IMR-90 (cell line): ENCODE results near the gene CACNA2D3.

ENCODE experiments used
- CTCF ChIP-seq: conservative IDR thresholded peaks from 2 replicates; pipeline ENCODE4 v1.5.1; 2012; ENCODE audit warnings: mild to moderate bottlenecking, low read depth, low read length, improper control_type of control experiment
- POLR2A ChIP-seq: IDR thresholded peaks from 2 replicates; pipeline ENCODE4 v1.6.1; 2012; ENCODE audit warnings: mild to moderate bottlenecking, low read depth, low read length
- SMC3 ChIP-seq: fragments of 150-350 bp; IDR thresholded peaks from 2 replicates; pipeline ENCODE4 v1.6.1; 2016; ENCODE audit warnings: low read depth, mild to moderate bottlenecking, antibody characterized with exemption, low read length, moderate library complexity

GRCh38 chr3:55014081-55014480, 891.7 kb downstream of the CACNA2D3 start:
- TF ChIP-seq CTCF (no peak), POLR2A (no peak), SMC3 (no peak)
